HG02642 (cell line): Measurements from ENCODE around the gene TMEM187.

ENCODE experiments used
- ATAC-seq: cut with Tn5 transposase; IDR thresholded peaks from one replicate; pipeline ENCODE4 v1.9.1; 2021; ENCODE audit warnings: mild to moderate bottlenecking; ENCODE audit not compliant: unreplicated experiment, poor library complexity

The TMEM187 gene

DNA sequence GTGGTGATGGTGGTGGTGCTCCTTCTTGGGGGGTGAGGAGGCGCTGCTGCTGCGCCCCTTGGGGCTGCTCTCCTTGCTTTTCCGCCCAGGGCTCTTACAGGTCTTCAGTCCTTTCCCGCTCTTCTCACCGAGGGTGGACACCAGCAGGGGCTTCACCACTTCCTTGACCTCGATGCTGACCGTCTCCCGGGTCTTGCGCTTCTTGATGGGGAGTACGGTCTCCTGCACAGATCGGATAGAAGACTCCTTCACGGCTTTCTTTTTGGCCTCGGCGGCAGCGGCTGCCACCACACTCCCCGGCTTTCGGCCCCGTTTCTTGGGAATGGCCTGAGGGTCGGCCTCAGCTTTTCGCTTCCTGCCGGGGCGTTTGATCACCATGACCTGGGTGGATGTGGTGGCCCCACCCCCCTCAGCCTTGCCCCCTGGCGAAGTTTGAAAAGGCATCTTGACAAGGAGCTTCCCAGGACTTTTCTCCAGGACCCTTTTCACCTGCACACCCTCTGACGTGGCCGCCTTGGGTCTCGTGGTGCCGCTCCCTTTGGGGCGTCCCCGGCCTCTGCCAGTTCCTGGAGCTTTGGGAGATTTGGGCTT is 58.3 kb downstream of the TMEM187 start:
- no peak for ATAC-seq

DNA sequence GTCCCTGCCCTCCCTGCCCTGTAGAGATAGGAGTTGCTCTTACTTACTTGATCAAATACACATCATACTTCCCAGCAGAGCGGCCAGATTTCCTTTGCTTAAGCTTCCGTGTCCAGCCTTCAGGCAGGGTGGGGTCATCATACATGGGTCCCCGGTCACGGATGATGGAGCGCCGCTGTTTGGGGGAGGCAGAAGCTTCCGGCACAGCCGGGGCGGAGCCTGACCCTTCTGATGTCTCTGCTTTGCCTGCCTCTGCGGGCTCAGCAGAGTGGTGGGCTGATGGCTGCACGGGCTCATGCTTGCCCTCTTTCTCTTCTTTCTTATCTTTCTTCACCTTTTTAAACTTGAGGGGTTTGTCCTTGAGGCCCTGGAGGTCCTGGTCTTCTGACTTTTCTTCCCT is 59.6 kb downstream of the TMEM187 start:
- no peak for ATAC-seq

DNA sequence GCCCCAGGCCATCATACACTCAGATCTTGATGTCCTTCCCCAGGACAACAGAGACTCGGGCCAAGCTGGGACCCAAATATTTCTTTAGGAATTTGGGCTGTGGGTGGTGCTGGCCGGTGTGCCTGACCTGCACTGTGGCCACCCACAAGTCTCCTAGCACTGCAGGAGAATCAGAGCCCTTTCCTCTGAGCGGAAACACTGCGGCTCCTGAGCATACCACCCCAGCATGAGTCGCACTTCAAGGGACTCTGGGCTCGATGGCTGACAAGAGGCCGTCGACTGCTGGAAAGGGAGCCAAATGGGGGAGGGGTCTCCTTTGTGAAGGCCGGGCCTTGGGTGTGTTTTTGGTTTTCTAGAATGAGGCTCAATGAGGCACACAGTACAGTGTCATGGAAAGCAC is 60.1 kb downstream of the TMEM187 start:
- no peak for ATAC-seq
